Activated CD4-positive, alpha-beta T cell treated with anti-CD3 and anti-CD28 coated beads for 48 hours (primary cell): ENCODE data around the gene ZSCAN5B.

Source experiments
- DNase-seq: peaks from one replicate; pipeline ENCODE4 v3.0.0-alpha.2; 2020

The ZSCAN5B gene

DNA sequence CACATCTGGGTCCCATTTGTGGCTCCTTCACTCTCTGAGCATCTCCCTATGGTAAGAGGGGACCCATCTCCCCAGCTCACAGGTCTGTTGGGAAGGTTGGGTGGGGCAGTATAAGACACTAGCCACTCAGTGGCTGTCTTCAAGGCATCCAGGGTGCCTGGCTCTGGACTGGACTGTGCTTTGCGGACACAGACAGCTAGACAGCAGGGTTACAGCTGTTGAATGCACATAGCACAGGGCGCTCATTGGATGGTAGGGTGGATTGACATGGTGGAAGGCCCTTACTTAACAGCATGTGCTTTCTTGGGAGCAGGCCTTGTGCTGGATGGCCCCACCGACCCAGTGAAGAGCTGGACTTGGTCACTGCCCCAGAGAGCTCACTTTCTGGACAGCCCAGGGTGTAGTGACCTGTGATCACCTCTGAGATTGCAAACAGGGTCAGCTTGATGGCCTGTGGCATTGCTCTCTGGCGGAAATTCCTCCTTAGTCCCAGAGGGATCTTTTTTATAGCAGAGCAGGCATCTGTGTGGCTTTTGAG is 54.6 kb downstream of the ZSCAN5B start:
- DNase-seq = no peak

DNA sequence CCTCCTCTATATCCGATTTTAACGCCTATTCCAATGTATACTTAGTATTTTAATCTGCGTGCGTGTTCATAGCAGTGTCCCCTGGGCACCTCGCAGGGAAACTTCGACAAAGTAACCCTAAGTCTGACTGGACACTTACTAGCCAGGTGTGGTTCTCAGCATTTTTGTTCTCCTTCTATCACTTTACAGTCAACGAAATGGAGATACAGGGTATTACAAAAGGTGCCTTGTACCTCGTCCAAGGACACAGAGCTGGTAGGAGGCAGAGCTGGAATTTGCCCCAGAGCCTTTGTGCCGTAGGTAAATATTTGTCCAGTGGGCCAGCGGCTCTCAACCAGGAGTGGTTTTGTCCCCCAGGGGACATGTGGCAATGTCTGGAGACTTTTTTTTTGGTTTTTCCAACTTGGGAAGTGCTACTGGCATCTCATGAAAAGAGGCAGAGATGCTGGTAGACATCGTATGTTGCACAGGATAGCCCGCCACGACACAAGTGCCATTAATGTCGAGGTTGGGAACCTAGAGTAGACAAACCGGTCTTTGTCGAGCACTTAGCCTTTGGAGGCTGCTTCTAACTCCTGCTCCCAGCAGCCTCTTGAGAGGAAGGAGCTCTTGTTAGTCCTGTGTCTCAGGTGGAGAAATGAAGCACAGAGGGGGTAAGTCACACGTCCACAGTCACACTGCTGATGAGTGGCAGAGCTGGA is 55.3 kb downstream of the ZSCAN5B start:
- no peak for DNase-seq

DNA sequence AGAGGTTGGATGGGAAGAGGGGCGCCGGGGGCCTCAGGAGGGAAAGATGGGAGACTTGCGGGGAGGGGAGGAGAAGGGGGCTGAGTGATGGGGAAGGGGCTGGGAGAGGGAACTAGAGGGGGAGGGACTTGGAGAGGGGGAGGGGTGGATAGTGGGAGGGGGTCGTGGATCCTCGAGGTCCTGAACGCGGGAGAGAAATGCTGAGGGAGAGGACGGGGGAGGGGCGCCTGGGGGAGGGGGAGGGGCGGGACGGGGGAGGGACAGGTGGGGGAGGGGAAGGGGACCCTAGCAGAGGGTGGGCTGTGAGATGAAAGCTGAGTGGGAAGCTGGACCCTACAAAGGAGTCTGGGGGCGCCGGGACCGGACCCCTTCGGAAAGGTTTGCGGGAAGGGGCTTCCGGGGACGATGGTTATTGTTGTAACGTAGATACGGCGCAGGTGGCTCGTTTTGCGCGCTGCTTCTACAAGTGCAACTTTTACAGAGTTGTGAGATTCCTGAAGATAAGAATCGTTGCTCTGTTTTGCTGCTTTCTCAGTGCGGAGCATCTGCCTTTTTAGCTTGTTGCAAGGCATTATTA is 56.1 kb downstream of the ZSCAN5B start:
- peak; percentile 41 for DNase-seq

DNA sequence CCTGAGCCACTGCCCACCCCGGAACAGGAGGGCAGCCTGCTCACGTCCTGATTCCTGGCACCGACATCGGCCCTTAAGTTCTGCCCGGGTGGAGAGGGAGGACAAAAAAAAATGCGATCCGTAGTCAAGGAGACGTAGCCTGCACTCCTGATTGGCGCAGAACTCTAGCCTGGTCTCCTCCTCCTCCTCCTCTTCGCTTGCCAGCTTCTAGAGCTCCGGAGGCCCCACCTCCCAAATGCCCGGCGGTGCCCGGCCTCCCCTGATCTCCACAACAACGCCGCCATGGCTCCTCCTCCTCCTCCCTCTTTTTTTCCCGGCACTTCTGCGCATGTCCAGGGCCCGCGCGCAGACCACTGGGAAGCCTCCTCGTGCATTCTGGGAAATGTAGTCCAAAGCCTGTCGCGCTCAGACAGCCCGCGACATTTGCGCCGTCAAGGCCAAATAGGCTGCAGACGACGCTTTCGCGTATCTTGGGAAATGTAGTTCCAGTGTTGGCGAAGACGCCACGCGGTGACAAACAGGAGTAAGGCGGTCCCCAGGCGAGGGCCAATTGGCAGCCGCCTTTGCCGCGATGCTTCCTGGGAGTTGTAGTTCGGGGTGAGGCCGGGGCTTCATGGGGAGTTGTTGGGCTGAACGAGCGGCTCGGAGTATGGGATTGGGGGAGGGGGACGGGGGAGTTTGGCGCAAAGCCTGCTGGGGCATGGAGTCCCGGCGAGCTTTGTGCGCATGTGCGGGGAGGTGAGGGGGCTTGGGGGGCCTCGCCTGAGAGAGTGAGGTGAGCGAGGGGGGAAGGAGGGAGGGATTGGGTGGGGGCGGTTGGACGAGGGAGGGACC is 56.8 kb downstream of the ZSCAN5B start, which contains the start of gene ZNF444:
ZNF444 (plus strand) TSS at position 705 of the 834 bp plus-strand sequence. CDS start 5,625 bp downstream, outside the sequence.
- DNase-seq = peak; percentile 99

DNA sequence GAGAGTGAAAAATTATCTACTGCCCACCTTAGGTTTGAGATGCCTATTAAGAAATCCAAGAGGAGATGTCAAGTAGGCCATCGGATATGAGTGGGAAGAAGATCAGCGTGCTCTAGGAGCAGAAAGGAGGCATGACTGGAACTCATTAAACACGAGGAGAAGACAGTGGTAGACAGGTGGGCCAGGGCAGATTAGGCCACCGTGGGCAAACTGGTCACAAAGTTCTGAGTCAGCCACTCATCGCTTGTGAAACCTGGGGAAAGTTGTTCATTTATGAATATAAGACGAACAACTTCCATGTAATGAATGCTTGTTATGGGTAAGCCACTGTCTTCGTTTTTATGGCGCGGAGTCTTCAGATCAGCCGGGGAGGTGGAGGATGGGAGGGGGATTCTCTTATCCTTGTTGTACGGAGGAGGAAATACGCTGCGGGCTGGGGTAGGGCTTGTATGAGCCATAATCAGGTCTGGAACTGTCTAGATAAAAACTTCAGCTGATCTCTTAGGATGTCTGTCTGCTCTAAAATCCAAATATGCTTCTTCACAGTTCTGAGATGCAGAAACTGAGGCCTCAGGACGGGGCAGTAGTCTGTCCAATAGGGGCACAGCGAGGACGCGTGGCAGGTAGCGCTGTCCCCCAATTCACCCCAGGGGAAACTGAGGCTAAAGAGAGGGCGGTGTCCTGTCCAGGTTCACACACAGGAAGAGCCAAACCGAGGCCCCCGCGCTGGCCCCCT is 57.6 kb downstream of the ZSCAN5B start:
- DNase-seq = peak; percentile 30
